OCI-LY7 (cell line): ENCODE measurements around the gene FRS2.

Experiments used
- CTCF ChIP-seq: fragments of 200-600 bp; sonication (generic); conservative IDR thresholded peaks from 2 replicates; pipeline ENCODE4 v1.5.1; 2014; ENCODE audit warnings: mild to moderate bottlenecking, antibody characterized with exemption, low read length, moderate library complexity, mixed read lengths
- EZH2phosphoT487 ChIP-seq: fragments of 200-600 bp; sonication (generic); IDR thresholded peaks from 2 replicates; pipeline ENCODE4 v1.6.1; 2018; ENCODE audit warnings: low read depth, borderline replicate concordance, mild to moderate bottlenecking, mixed run types, antibody characterized with exemption, low read length, moderate library complexity, mixed read lengths

GRCh38 chr12:69516950-69517349 lies 46.8 kb downstream of the FRS2 start:
- no peak for TF ChIP-seq CTCF
- no peak for TF ChIP-seq EZH2phosphoT487
